IPS DF 6.9 (cell line): ENCODE data around the gene LDAF1.
A peak's percentile ranks its signal among the peaks of the same experiment; 100 is the strongest.
"Not testable (repeated sequence)": the region's sequence is repeated elsewhere in the genome, so short reads cannot be mapped to it uniquely, and the experiment has no call there.

ENCODE experiments used
- DNase-seq: peaks from one replicate; pipeline ENCODE4 v3.0.0-alpha.2; 2013; ENCODE audit warnings: low read depth, low spot score
- H3K27ac ChIP-seq: one replicate; pipeline ENCODE4 v1.5.1; 2013; ENCODE audit warnings: low read length, control low read depth
- H3K27me3 ChIP-seq: 2 replicates; pipeline ENCODE4 v1.6.1; 2013; ENCODE audit warnings: mild to moderate bottlenecking, low read length; ENCODE audit not compliant: control insufficient read depth, insufficient read depth
- H3K36me3 ChIP-seq: 2 replicates; pipeline ENCODE4 v1.6.1; 2013; ENCODE audit warnings: low read length; ENCODE audit not compliant: control insufficient read depth, insufficient read depth
- H3K4me1 ChIP-seq: 2 replicates; pipeline ENCODE4 v1.6.1; 2013; ENCODE audit warnings: low read length; ENCODE audit not compliant: control insufficient read depth, insufficient read depth
- H3K4me3 ChIP-seq: 2 replicates; pipeline ENCODE4 v1.5.1; 2013; ENCODE audit warnings: mild to moderate bottlenecking, low read length
- H3K9me3 ChIP-seq: 2 replicates; pipeline ENCODE4 v1.6.1; 2013; ENCODE audit warnings: low read length, inconsistent platforms; ENCODE audit not compliant: control insufficient read depth, insufficient read depth
- WGBS: extraction: QIAGEN DNeasy Blood & Tissue Kit; methylation state at CpG from one replicate; pipeline ENCODE4 v1.1.7; 2013; ENCODE audit warnings: mixed read lengths, missing lambda C conversion rate; ENCODE audit not compliant: insufficient read length, insufficient coverage; 5-methylcytosine and 5-hydroxymethylcytosine counted together

The LDAF1 gene

DNA sequence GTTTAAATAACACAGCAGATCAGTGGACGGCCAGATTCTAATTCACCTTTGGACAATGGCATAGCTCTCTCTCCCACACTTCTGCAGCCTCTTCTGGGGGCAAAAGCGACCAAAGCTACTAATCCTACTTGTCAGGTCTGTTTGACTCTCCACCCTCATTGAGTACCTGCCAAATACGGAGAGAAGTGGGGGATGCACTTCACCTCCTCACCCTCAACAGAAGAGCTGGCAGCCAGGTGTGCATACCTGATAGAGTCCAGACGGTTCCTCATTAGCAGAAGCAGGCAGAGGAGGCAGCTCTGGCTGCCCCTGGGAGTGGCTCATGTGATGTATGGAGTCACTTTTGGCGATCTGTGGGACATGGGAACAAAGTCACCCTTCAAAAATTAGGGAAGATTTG lies 12.7 kb upstream of the LDAF1 start:
- Histone ChIP-seq H3K9me3 (no peaks in the 10 kb centered on the region), H3K36me3 (no peaks in the 10 kb centered on the region), H3K27me3 (no peaks in the 10 kb centered on the region), H3K4me3 (no peak overlapping the region), H3K27ac (no peak overlapping the region), H3K4me1 (no peaks in the 10 kb centered on the region)
- WGBS, result no CpG with 5 or more reads among the region's 5 CpGs
- DNase-seq, result no peak

DNA sequence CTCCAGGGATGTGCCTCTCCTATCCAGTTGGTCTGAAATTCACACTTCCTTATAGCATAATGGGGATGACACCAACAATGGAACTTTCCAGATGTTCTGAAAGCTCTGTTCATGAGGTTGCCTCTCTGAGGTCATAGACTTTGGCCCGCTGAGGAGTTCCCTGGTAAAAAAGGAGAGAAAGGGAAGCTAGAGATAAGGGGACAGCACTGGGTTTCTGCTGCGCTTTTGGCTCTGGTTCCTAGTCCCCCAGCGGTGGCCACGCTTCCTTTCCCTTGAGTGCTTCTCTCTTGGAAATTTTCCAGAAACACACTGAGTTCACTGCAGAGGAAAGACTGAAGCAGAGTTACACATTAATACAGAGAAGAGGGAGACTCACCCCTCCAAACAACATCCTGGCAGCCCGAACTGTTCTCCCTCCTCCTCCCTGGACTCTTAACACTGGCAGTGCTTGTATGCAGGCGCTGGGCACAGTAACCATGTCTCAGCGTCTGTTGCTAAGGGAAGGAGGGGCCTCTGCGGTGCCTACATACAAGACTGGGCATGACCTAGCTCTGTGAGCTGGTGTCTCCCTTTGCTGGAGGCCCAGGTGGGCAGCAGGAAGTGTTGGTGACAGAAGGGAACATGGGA lies 8.0 kb upstream of the LDAF1 start, which contains the start of gene DNAH3:
TSS of gene DNAH3 (minus strand) at position 472 of the 627 bp plus-strand sequence. CDS start 527 bp downstream, outside the sequence.
- H3K4me3 ChIP-seq, result no peak within 1 kb of the TSS
- WGBS, result no CpG with 5 or more reads among the region's 8 CpGs
- H3K36me3 ChIP-seq, result no peaks in the 10 kb centered on the region
- no peaks in the 10 kb centered on the region for H3K4me1 ChIP-seq
- no peak for DNase-seq
- no peak within 1 kb of the TSS for H3K27ac ChIP-seq
- H3K9me3 ChIP-seq, result no peaks in the 10 kb centered on the region
- H3K27me3 ChIP-seq, result no peaks in the 10 kb centered on the region

GRCh38 chr16:21152160-21153030 lies 6.1 kb upstream of the LDAF1 start:
- not testable (repeated sequence) for H3K9me3 ChIP-seq, H3K4me1 ChIP-seq, H3K4me3 ChIP-seq, H3K27me3 ChIP-seq, DNase-seq, H3K27ac ChIP-seq, H3K36me3 ChIP-seq
- no CpG with 5 or more reads among the region's 51 CpGs for WGBS

DNA sequence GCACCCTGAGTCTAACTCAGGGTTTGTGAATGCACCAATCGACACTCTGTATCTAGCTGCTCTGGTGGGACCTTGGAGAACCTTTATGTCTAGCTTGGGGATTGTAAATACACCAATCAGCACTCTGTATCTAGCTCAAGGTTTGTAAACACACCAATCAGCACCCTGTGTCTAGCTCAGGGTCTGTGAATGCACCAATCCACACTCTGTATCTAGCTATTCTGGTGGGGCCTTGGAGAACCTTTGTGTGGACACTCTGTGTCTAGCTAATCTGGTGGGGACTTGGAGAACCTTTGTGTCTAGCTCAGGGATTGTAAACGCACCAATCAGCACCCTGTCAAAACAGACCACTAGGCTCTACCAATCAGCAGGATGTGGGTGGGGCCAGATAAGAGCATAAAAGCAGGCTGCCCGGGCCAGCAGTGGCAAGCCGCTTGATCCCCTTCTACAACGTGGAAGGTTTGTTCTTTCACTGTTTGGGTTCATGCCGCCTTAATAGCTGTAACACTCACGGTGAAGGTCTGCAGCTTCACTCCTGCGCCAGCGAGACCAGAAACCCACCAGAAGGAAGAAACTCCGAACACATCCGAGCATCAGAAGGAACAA lies 5.2 kb upstream of the LDAF1 start:
- not testable (repeated sequence) for H3K4me1 ChIP-seq, H3K27ac ChIP-seq, H3K36me3 ChIP-seq, H3K27me3 ChIP-seq, H3K4me3 ChIP-seq, H3K9me3 ChIP-seq, DNase-seq
- WGBS, result no CpG with 5 or more reads among the region's 11 CpGs

GRCh38 chr16:21156011-21156410 lies 2.5 kb upstream of the LDAF1 start:
- WGBS, result no CpG with 5 or more reads among the region's 1 CpG
- DNase-seq, H3K4me3 ChIP-seq, H3K4me1 ChIP-seq, H3K27ac ChIP-seq, H3K27me3 ChIP-seq, H3K36me3 ChIP-seq, H3K9me3 ChIP-seq: not testable (repeated sequence)

GRCh38 chr16:21156767-21157467 lies 1.6 kb upstream of the LDAF1 start:
- peaks cover 4% of the 10 kb centered on the region; the same call in 1 of the 2 replicates for H3K36me3 ChIP-seq
- no peak overlapping the region for H3K4me3 ChIP-seq
- no peaks in the 10 kb centered on the region for H3K27me3 ChIP-seq
- H3K9me3 ChIP-seq, result no peaks in the 10 kb centered on the region
- DNase-seq, result peak; percentile 50
- no peak overlapping the region for H3K27ac ChIP-seq
- WGBS, result no CpG with 5 or more reads among the region's 6 CpGs
- no peaks in the 10 kb centered on the region for H3K4me1 ChIP-seq

- H3K36me3 ChIP-seq, result peaks cover 4% of the 10 kb centered on the region; the same call in 1 of the 2 replicates
- H3K27ac ChIP-seq, result no peak overlapping the region
- no peak for DNase-seq
Measured at GRCh38 chr16:21157632-21158031, 842 bp upstream of the LDAF1 start.

GRCh38 chr16:21159281-21159951 lies 942 bp downstream of the LDAF1 start:
- Histone ChIP-seq H3K4me1 (no peaks in the 10 kb centered on the region), H3K36me3 (peaks cover 8% of the 10 kb centered on the region; the same call in 1 of the 2 replicates), H3K27me3 (no peaks in the 10 kb centered on the region), H3K9me3 (no peaks in the 10 kb centered on the region), H3K27ac (no peak overlapping the region), H3K4me3 (peak overlapping the region; percentile 80; the same call in 1 of the 2 replicates)
- WGBS, result no CpG with 5 or more reads among the region's 27 CpGs
- no peak for DNase-seq

More at GRCh38 chr16:21157632-21158031, 842 bp upstream of the LDAF1 start:
- Histone ChIP-seq H3K27me3 (no peaks in the 10 kb centered on the region), H3K4me3 (no peak overlapping the region), H3K4me1 (no peaks in the 10 kb centered on the region), H3K9me3 (no peaks in the 10 kb centered on the region)
- no CpG with 5 or more reads among the region's 5 CpGs for WGBS

DNA sequence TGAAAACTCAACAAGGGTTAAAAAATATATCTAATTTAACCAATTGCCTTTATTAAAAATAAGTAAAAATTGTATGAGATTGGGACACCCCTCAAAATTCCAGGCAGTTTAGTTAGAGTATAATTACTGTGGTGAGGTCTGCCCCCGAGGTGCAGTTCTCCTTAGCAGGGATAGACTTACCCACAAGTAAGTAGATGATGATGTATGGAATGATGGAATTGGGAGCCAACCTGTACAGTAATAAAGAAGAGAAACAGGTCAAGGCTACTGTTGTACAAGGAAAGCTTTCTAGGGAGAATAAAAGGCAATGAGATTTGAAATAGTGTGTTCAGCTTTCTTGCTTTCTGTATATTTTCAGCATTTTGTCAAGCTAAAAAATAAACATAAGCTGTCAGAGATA lies 1.8 kb downstream of the LDAF1 start:
- no peak for DNase-seq
- no CpG with 5 or more reads among the region's 1 CpG for WGBS
- Histone ChIP-seq H3K27me3 (no peaks in the 10 kb centered on the region), H3K27ac (no peak overlapping the region), H3K9me3 (no peaks in the 10 kb centered on the region), H3K4me1 (no peaks in the 10 kb centered on the region), H3K4me3 (no peak overlapping the region), H3K36me3 (peaks cover 11% of the 10 kb centered on the region; the same call in 1 of the 2 replicates)
